ENCODE data around the gene DENND2D.

- no peak for TF ChIP-seq ZNF23 (tag by site-specific recombination; IDR thresholded peaks at IDR 0.05; ENCODE audit: borderline replicate concordance)
- TF ChIP-seq ZNF140 (tag by site-specific recombination; IDR thresholded peaks at IDR 0.05), result no peak
- TF ChIP-seq CTCF (tag by site-specific recombination; IDR thresholded peaks at IDR 0.05), result no peak
- TF ChIP-seq ZNF24 (tag by site-specific recombination; IDR thresholded peaks at IDR 0.05), result no peak
- no peak for TF ChIP-seq PATZ1 (tag by site-specific recombination; IDR thresholded peaks at IDR 0.05)
- no peak for TF ChIP-seq ZNF626 (tag by site-specific recombination; IDR thresholded peaks at IDR 0.05)
- no peak for TF ChIP-seq REST (tag by site-specific recombination; IDR thresholded peaks at IDR 0.05)
- TF ChIP-seq ZNF112 (tag by site-specific recombination; IDR thresholded peaks at IDR 0.05), result no peak
- TF ChIP-seq ZBTB26 (tag by site-specific recombination; optimal IDR thresholded peaks at IDR 0.05), result no peak
- TF ChIP-seq ATF2 (tag by site-specific recombination; IDR thresholded peaks at IDR 0.05; ENCODE audit: low read depth), result no peak
- no peak for TF ChIP-seq ZBTB21 (tag by site-specific recombination; IDR thresholded peaks at IDR 0.05)
Observed at GRCh38 chr1:111176678-111177077, 23.8 kb downstream of the DENND2D start.
